ENCODE data around the gene DESI2. TPM values are rescaled to one million over a fixed set of nuclear protein-coding genes. Genes with fewer than 3 reads are reported as not detected.

Gene DESI2
- total RNA-seq, 1 experiment from 2014 or later, result 53.9 TPM

DNA sequence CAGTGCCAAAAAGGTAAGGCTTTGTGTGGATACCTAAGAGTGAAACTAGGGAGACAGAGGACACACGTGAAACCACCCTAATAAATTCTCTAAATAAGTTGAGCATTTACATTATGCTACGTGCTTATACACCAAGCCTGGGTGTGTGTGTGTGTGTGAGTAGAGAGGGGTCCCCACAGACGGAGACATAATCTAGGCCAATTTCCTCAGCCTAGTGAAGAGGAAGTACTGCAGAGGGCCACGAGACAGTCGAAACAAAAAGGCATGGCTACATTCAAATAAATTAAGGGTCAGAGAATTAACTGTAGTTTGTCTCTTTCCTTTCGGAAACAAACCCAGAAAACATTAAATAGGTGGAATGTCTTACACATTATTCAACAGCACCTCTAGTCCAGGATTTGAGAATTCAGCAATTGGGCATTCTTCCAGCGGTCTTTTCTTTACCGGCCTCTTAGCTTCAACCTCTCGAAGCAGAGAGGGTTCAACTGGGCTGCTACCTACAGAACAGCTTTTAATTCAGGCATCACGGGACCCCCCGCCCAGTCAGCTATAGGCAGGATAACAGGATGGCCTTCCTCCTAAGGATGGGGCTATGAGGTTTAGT is 75.0 kb downstream of the DESI2 start:
- H3K27ac ChIP-seq (ENCODE audit: low read length), result no peak overlapping the region
- ChIA-PET POLR2A (no interaction called here), CTCF (no interaction called here)
- no TSS peak for BruUV-seq (replicated peaks)
- in situ Hi-C loops (cut with HindIII; ENCODE audit: low pct_unique_long_range_greater_than_20kb, low sequenced_read_pairs), result no loop called here
- TF ChIP-seq SIN3A (IDR thresholded peaks at IDR 0.05; ENCODE audit: borderline replicate concordance, insufficient read depth, low read depth, low read length), result no peak
- no peak for TF ChIP-seq TCF7L2 (IDR thresholded peaks at IDR 0.05; ENCODE audit: low read depth, low read length)
- TF ChIP-seq CTCF (IDR thresholded peaks at IDR 0.05), result no peak
- TF ChIP-seq REST (IDR thresholded peaks at IDR 0.05; ENCODE audit: insufficient read depth in 1 of 2, low read depth in 2 of 2, low read length in 1 of 2), result no peak
- no peak for TF ChIP-seq POLR2AphosphoS5 (IDR thresholded peaks at IDR 0.05; ENCODE audit: low read depth, low read length)
- H3K9me3 ChIP-seq (ENCODE audit: control insufficient read depth, insufficient read depth, low read depth, low read length), result no peaks in the 10 kb centered on the region
- ATAC-seq, result no peak
- H3K4me1 ChIP-seq (ENCODE audit: control insufficient read depth, insufficient read depth, low read length), result peaks cover 5% of the 10 kb centered on the region
- intact Hi-C loops (cut with micrococcal nuclease; ENCODE audit: unreplicated experiment), result no loop called here
- DNase-seq (ENCODE audit: low read depth, low spot score), result no peak
- H3K4me3 ChIP-seq (ENCODE audit: low read depth in 2 of 2, low read length in 2 of 2), result no peak overlapping the region
- no peaks in the 10 kb centered on the region for H3K27me3 ChIP-seq (ENCODE audit: control insufficient read depth, insufficient read depth, low read length)
- no peaks in the 10 kb centered on the region for H3K36me3 ChIP-seq (ENCODE audit: control insufficient read depth, insufficient read depth, low read length)

- POLR2A ChIA-PET, result no interaction called here
- peak overlapping the region; percentile 45 to 55 for H3K4me3 ChIP-seq (ENCODE audit: low read depth in 2 of 2, low read length in 2 of 2)
- intact Hi-C loops (cut with micrococcal nuclease; ENCODE audit: unreplicated experiment), result no loop called here
- H3K9me3 ChIP-seq (ENCODE audit: control insufficient read depth, insufficient read depth, low read depth, low read length), result 0 out of 2 replicates have a peak, but pooled peaks cover under 1% of the 10 kb centered on the region
- H3K27me3 ChIP-seq (ENCODE audit: control insufficient read depth, insufficient read depth, low read length), result no peaks in the 10 kb centered on the region
- BruUV-seq (replicated peaks), result no TSS peak
- TF ChIP-seq POLR2AphosphoS5 (IDR thresholded peaks at IDR 0.05; ENCODE audit: low read depth, low read length) (no peak), CTCF (IDR thresholded peaks at IDR 0.05) (no peak), TCF7L2 (IDR thresholded peaks at IDR 0.05; ENCODE audit: low read depth, low read length) (no peak), SIN3A (IDR thresholded peaks at IDR 0.05; ENCODE audit: borderline replicate concordance, insufficient read depth, low read depth, low read length) (no peak), REST (IDR thresholded peaks at IDR 0.05; ENCODE audit: insufficient read depth in 1 of 2, low read depth in 2 of 2, low read length in 1 of 2) (no peak)
- H3K4me1 ChIP-seq (ENCODE audit: control insufficient read depth, insufficient read depth, low read length), result peaks cover 5% of the 10 kb centered on the region
- peak; percentile 88 for ATAC-seq
- no peak overlapping the region for H3K27ac ChIP-seq (ENCODE audit: low read length)
- H3K36me3 ChIP-seq (ENCODE audit: control insufficient read depth, insufficient read depth, low read length), result no peaks in the 10 kb centered on the region
- in situ Hi-C loops (cut with HindIII; ENCODE audit: low pct_unique_long_range_greater_than_20kb, low sequenced_read_pairs), result no loop called here
- CTCF ChIA-PET, result no interaction called here
- DNase-seq (ENCODE audit: low read depth, low spot score), result no peak
Observed at GRCh38 chr1:244730153-244730933, 77.4 kb downstream of the DESI2 start.

Data from Panc1 (cell line).